PC-3 (cell line): Measurements from ENCODE around the gene PFKFB4.

Experiments used
- EZH2 ChIP-seq: fragments of 300-600 bp; sonication (generic); IDR thresholded peaks from one replicate; pipeline ENCODE4 v1.6.1; 2017; ENCODE audit warnings: antibody characterized with exemption, mild to moderate bottlenecking, low read length; ENCODE audit not compliant: unreplicated experiment
- EZH2phosphoT487 ChIP-seq: fragments of 300-600 bp; sonication (generic); IDR thresholded peaks from 2 replicates; pipeline ENCODE4 v1.6.1; 2018; ENCODE audit warnings: mild to moderate bottlenecking, antibody characterized with exemption, low read length, borderline replicate concordance
- TF ChIP-seq, protein P1 (sequence below): fragments of 300-600 bp; sonication (generic); conservative IDR thresholded peaks from 2 replicates; pipeline ENCODE4 v1.5.1; 2017; ENCODE audit warnings: antibody characterized with exemption, low read depth, mild to moderate bottlenecking, low read length

DNA sequence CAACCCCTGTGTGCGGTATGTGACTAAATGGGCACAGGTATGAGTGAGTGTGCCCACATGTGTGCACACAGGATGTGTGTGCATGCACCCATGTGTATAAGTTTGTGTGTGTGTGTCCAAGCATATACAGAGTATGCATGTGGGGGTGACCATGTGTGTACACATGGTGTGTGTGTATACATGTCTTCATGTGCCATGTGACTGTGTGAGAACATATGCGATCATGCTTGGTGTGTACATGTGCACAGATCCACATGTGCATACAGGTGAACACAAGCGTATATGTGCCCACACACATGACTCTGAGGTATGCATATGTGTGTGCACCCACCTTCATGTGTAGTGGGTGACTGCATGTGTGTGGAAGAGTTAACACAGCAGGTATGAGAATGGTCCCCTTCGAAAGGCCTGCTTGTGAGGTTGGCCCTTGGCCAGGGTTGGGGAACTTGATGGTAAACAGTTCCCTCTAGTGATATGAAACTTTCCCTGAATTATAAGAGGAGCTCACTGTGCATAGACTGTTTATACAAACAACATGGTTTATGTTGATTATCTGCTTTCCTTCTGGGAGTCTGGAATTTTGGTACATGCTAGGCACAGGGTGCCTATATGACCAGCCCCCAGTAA, 10.3 kb downstream of the PFKFB4 start:
- TF ChIP-seq EZH2 (no peak), EZH2phosphoT487 (no peak)
- TF ChIP-seq, protein P1, sequence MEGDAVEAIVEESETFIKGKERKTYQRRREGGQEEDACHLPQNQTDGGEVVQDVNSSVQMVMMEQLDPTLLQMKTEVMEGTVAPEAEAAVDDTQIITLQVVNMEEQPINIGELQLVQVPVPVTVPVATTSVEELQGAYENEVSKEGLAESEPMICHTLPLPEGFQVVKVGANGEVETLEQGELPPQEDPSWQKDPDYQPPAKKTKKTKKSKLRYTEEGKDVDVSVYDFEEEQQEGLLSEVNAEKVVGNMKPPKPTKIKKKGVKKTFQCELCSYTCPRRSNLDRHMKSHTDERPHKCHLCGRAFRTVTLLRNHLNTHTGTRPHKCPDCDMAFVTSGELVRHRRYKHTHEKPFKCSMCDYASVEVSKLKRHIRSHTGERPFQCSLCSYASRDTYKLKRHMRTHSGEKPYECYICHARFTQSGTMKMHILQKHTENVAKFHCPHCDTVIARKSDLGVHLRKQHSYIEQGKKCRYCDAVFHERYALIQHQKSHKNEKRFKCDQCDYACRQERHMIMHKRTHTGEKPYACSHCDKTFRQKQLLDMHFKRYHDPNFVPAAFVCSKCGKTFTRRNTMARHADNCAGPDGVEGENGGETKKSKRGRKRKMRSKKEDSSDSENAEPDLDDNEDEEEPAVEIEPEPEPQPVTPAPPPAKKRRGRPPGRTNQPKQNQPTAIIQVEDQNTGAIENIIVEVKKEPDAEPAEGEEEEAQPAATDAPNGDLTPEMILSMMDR, result no peak
